GM15510 (cell line): ENCODE data around the gene ATP9A.

Experiments used
- POLR2A ChIP-seq: IDR thresholded peaks from 3 replicates; pipeline ENCODE4 v1.6.1; 2011; ENCODE audit warnings: borderline replicate concordance; ENCODE audit not compliant: insufficient read length; ENCODE audit errors: extremely low read depth

ATP9A gene

GRCh38 chr20:51800060-51800871 lies 32.1 kb upstream of the ATP9A start:
- TF ChIP-seq POLR2A, result no peak

GRCh38 chr20:51799401-51799860 lies 31.2 kb upstream of the ATP9A start:
- TF ChIP-seq POLR2A, result no peak

- no peak for TF ChIP-seq POLR2A
Measured at GRCh38 chr20:51797357-51798025, 29.3 kb upstream of the ATP9A start.

GRCh38 chr20:51796340-51796739 lies 28.1 kb upstream of the ATP9A start:
- TF ChIP-seq POLR2A, result no peak

GRCh38 chr20:51792960-51793359 lies 24.8 kb upstream of the ATP9A start:
- no peak for TF ChIP-seq POLR2A

GRCh38 chr20:51791626-51792025 lies 23.4 kb upstream of the ATP9A start:
- TF ChIP-seq POLR2A, result no peak

- no peak for TF ChIP-seq POLR2A
Measured at GRCh38 chr20:51790256-51790655, 22.1 kb upstream of the ATP9A start.

GRCh38 chr20:51789434-51789833 lies 21.2 kb upstream of the ATP9A start:
- no peak for TF ChIP-seq POLR2A

GRCh38 chr20:51788822-51789221 lies 20.6 kb upstream of the ATP9A start:
- no peak for TF ChIP-seq POLR2A

GRCh38 chr20:51784299-51784698 lies 16.1 kb upstream of the ATP9A start:
- TF ChIP-seq POLR2A, result no peak

- TF ChIP-seq POLR2A, result no peak
Measured at GRCh38 chr20:51775241-51775640, 7.1 kb upstream of the ATP9A start.

- no peak for TF ChIP-seq POLR2A
Measured at GRCh38 chr20:51772236-51772635, 4.0 kb upstream of the ATP9A start.

GRCh38 chr20:51769976-51770615 lies 1.9 kb upstream of the ATP9A start:
- TF ChIP-seq POLR2A, result no peak

- no peak for TF ChIP-seq POLR2A
Measured at GRCh38 chr20:51768759-51769517, 748 bp upstream of the ATP9A start.
